Measurements from ENCODE around the gene GGNBP2. TPM values are rescaled to one million over a fixed set of nuclear protein-coding genes. Genes with fewer than 3 reads are reported as not detected.

The GGNBP2 gene
- total and polyA plus RNA-seq, 2 donors, result 55.5 to 119 TPM

DNA sequence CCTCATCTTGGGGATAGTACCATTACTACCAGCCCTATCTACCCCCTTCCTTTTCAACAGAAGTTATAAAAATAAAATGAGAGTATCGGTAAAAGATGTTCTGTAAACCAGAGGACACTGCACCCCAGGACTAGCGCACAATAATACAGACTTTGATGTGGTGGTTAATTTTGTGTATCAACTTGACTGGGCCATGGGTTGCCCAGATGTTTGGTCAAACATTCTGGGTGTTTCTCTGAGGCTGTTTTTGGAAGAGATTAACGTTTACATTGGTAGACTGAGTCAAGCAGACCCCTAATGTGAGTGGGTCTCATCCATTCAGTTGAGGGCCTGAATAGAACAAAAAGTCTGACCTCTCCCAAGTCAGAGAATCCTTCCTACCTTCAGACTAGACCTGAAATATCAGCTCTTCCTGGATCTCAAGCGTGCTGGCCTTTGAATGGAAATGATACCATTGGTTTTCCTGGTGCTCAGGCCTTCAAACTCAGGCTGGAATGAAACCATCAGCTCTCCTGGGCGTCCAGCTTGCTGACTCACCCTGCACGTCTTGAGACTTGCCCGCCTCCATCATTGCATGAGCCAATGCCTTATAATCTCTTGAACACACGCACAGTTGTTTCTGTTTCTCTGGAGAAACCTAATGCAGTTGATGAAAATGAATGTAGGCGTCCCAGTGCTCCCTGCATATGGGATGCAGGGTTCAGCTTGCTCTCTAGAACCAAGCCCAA lies 66.8 kb downstream of the GGNBP2 start:
- no peak overlapping the region for H3K27ac ChIP-seq (ENCODE audit: low read depth in 1 of 2, low read length in 1 of 2)
- H3K27me3 ChIP-seq (ENCODE audit: control insufficient read depth in 2 of 2, insufficient read depth in 1 of 2, low read length in 1 of 2), result peaks cover 0 to 30% of the 10 kb centered on the region in 2 donors
- DNase-seq (ENCODE audit: low read depth in 6 of 9, low spot score in 9 of 9), result no peak
- H3K36me3 ChIP-seq (ENCODE audit: control insufficient read depth in 2 of 2, insufficient read depth in 2 of 2, low read length in 1 of 2), result no peaks in the 10 kb centered on the region
- WGBS, result 89% methylated on average over 9 of the region's 9 CpGs
- H3K9me3 ChIP-seq (ENCODE audit: control insufficient read depth in 2 of 2, insufficient read depth in 1 of 2, low read length in 1 of 2), result no peaks in the 10 kb centered on the region
- H3K4me3 ChIP-seq (ENCODE audit: low read length in 2 of 2), result no peak overlapping the region
- no peaks in the 10 kb centered on the region for H3K4me1 ChIP-seq (ENCODE audit: control insufficient read depth in 2 of 2, insufficient read depth in 2 of 2, low read length in 2 of 2)

DNA sequence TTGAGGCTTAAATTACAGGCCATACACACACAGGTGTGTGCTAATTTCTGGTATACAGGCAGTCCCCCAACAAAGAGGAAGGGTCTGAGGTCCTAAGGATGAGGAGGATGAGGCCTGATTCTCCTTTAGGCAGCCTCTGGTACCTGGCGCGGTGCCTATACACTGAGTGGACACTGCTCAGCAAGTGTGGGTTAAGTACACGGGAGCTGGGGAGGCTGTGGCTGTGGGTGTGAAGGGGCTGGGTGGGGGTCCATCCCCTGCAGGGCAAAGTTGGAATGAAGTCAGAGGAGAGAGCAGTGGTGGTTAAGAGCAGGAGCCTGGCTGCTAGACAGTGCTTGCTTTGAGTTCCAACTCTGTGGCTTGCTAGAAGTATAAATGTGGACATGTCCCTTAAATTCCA lies 67.6 kb downstream of the GGNBP2 start:
- WGBS, result 88% methylated on average over 3 of the region's 3 CpGs
- no peaks in the 10 kb centered on the region for H3K9me3 ChIP-seq (ENCODE audit: control insufficient read depth in 2 of 2, insufficient read depth in 1 of 2, low read length in 1 of 2)

DNA sequence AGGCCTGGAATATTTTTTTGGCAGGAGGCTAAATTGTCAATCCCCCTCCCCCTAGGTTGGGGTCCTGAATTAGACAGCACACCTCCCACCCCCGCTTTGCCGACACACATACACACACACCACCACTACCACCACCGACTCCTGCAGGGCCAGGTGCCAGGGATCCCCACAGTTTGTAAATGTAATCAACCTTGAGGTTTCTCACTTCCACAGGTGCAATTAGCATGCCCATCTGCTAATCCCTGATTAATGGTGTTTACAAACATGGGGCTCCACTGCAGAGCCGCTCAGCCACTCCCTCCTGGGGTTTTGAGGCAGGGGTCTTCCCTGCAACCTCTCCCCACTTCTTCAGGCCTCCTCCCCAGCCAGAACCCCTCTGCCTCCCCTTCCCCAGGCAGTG lies 68.4 kb downstream of the GGNBP2 start:
- 85% methylated on average over 4 of the region's 4 CpGs for WGBS
- no peak for DNase-seq (ENCODE audit: low read depth in 6 of 9, low spot score in 9 of 9)
- no peaks in the 10 kb centered on the region for H3K36me3 ChIP-seq (ENCODE audit: control insufficient read depth in 2 of 2, insufficient read depth in 2 of 2, low read length in 1 of 2)
- no peak overlapping the region for H3K4me3 ChIP-seq (ENCODE audit: low read length in 2 of 2)
- H3K27me3 ChIP-seq (ENCODE audit: control insufficient read depth in 2 of 2, insufficient read depth in 1 of 2, low read length in 1 of 2), result peaks cover 0 to 33% of the 10 kb centered on the region in 2 donors
- H3K4me1 ChIP-seq (ENCODE audit: control insufficient read depth in 2 of 2, insufficient read depth in 2 of 2, low read length in 2 of 2), result no peaks in the 10 kb centered on the region
- no peak overlapping the region for H3K27ac ChIP-seq (ENCODE audit: low read depth in 1 of 2, low read length in 1 of 2)
- no peaks in the 10 kb centered on the region for H3K9me3 ChIP-seq (ENCODE audit: control insufficient read depth in 2 of 2, insufficient read depth in 1 of 2, low read length in 1 of 2)

More for the DNA sequence above, 67.6 kb downstream of the GGNBP2 start:
- Histone ChIP-seq H3K36me3 (ENCODE audit: control insufficient read depth in 2 of 2, insufficient read depth in 2 of 2, low read length in 1 of 2) (no peaks in the 10 kb centered on the region), H3K4me1 (ENCODE audit: control insufficient read depth in 2 of 2, insufficient read depth in 2 of 2, low read length in 2 of 2) (no peaks in the 10 kb centered on the region), H3K27me3 (ENCODE audit: control insufficient read depth in 2 of 2, insufficient read depth in 1 of 2, low read length in 1 of 2) (peaks cover 0 to 30% of the 10 kb centered on the region in 2 donors), H3K27ac (ENCODE audit: low read depth in 1 of 2, low read length in 1 of 2) (no peak overlapping the region), H3K4me3 (ENCODE audit: low read length in 2 of 2) (no peak overlapping the region)
- no peak for DNase-seq (ENCODE audit: low read depth in 6 of 9, low spot score in 9 of 9)

DNA sequence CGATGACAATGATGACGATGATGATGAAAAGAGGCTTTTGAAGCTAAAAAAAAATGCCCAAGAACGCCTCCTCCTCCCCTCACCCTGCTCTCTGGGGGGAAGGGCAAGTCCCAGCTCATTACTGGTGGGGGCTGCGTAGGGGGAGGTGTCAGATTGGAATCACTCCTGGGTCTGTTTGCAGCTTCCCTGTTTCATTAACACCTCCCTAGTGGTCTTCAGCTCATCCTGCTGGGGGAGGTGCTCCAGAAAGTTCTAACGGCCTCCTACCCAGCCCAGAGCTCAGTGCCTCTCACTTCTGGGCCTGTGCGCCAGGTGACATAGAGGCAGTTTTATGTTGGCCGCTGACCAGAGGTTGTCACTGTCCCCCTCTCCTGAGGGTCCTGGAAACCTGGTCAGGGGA lies 69.4 kb downstream of the GGNBP2 start:
- Histone ChIP-seq H3K27me3 (ENCODE audit: control insufficient read depth in 2 of 2, insufficient read depth in 1 of 2, low read length in 1 of 2) (peaks cover 0 to 33% of the 10 kb centered on the region in 2 donors), H3K4me3 (ENCODE audit: low read length in 2 of 2) (no peak overlapping the region), H3K9me3 (ENCODE audit: control insufficient read depth in 2 of 2, insufficient read depth in 1 of 2, low read length in 1 of 2) (no peaks in the 10 kb centered on the region), H3K4me1 (ENCODE audit: control insufficient read depth in 2 of 2, insufficient read depth in 2 of 2, low read length in 2 of 2) (no peaks in the 10 kb centered on the region), H3K27ac (ENCODE audit: low read depth in 1 of 2, low read length in 1 of 2) (no peak overlapping the region), H3K36me3 (ENCODE audit: control insufficient read depth in 2 of 2, insufficient read depth in 2 of 2, low read length in 1 of 2) (no peaks in the 10 kb centered on the region)
- DNase-seq (ENCODE audit: low read depth in 6 of 9, low spot score in 9 of 9), result no peak
- WGBS, result 86% methylated on average over 7 of the region's 7 CpGs

DNA sequence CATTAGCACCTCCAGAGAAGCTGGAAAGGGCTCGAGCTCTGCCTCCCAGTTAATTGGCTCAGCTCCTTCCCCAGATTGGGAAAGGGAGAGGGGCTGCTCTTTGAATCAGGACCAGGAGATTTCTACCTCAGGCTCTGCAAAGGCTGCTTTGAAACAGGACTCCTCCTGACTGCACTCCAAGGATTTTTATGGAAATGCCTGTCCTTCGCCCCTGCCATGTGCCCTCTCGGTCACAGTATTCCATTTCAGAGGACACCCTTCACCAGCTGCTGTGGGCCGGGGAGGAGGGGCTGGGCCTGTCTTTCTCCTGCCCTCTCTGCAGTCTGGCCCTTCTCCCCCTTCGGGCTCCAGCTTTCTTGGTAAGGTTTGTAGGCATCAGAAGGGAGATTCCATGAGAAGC lies 70.2 kb downstream of the GGNBP2 start:
- WGBS, result 78% methylated on average over 5 of the region's 5 CpGs
- H3K9me3 ChIP-seq (ENCODE audit: control insufficient read depth in 2 of 2, insufficient read depth in 1 of 2, low read length in 1 of 2), result no peaks in the 10 kb centered on the region
- H3K4me1 ChIP-seq (ENCODE audit: control insufficient read depth in 2 of 2, insufficient read depth in 2 of 2, low read length in 2 of 2), result no peaks in the 10 kb centered on the region
- no peak overlapping the region for H3K27ac ChIP-seq (ENCODE audit: low read depth in 1 of 2, low read length in 1 of 2)
- no peak for DNase-seq (ENCODE audit: low read depth in 6 of 9, low spot score in 9 of 9)
- no peaks in the 10 kb centered on the region for H3K36me3 ChIP-seq (ENCODE audit: control insufficient read depth in 2 of 2, insufficient read depth in 2 of 2, low read length in 1 of 2)
- H3K4me3 ChIP-seq (ENCODE audit: low read length in 2 of 2), result no peak overlapping the region
- peaks cover 0 to 33% of the 10 kb centered on the region in 2 donors for H3K27me3 ChIP-seq (ENCODE audit: control insufficient read depth in 2 of 2, insufficient read depth in 1 of 2, low read length in 1 of 2)

DNA sequence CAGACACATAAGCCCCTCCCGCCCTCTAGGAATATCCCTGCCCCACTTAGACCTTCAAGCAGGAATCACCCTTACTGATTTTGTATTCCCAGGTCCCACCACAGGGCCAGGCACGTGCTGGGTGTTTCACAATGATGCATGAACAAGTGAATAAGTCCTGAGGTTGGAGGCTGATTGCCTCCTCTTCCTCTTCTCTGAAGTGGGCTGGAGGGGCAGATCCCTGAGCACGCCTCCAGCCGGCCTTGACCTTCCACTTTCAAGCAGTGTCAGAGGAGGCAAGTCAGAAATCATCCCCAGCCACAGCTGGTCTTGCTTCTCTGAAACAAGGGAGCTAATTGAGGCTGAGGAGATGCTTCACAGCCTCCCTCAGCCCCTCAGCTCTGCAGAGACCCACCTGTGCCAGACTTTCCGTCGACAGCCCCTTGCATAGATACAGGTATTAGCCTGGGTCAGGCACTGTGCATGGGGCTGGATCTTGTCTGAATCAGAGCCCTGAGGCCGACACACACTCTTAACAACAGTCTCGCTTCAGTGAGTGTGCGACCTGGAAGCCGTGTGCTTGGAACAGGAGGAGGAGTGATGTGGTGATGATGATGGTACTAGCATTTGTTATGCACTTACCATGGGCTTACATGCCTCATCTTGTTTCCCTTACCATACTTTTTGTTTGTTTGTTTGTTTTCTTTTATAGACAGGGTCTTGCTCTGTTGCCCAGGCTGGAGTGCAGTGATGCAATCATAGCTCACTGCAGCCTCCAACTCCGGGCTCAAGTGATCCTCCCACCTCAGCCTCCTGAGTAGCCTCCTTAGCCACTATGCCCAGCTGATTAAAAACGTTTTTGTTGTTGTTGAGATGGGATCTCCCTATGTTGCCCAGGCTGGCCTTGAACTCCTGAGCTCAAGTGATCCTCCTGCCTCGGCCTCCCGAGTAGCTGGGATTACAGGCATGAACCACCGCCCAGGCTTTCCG lies 71.6 kb downstream of the GGNBP2 start:
- H3K27me3 ChIP-seq (ENCODE audit: control insufficient read depth in 2 of 2, insufficient read depth in 1 of 2, low read length in 1 of 2), result peaks cover 0 to 33% of the 10 kb centered on the region in 2 donors
- no peaks in the 10 kb centered on the region for H3K9me3 ChIP-seq (ENCODE audit: control insufficient read depth in 2 of 2, insufficient read depth in 1 of 2, low read length in 1 of 2)
- H3K4me3 ChIP-seq (ENCODE audit: low read length in 2 of 2), result no peak overlapping the region
- H3K4me1 ChIP-seq (ENCODE audit: control insufficient read depth in 2 of 2, insufficient read depth in 2 of 2, low read length in 2 of 2), result no peaks in the 10 kb centered on the region
- H3K36me3 ChIP-seq (ENCODE audit: control insufficient read depth in 2 of 2, insufficient read depth in 2 of 2, low read length in 1 of 2), result no peaks in the 10 kb centered on the region
- no peak for DNase-seq (ENCODE audit: low read depth in 6 of 9, low spot score in 9 of 9)
- no peak overlapping the region for H3K27ac ChIP-seq (ENCODE audit: low read depth in 1 of 2, low read length in 1 of 2)
- 92% methylated on average over 16 of the region's 16 CpGs for WGBS

DNA sequence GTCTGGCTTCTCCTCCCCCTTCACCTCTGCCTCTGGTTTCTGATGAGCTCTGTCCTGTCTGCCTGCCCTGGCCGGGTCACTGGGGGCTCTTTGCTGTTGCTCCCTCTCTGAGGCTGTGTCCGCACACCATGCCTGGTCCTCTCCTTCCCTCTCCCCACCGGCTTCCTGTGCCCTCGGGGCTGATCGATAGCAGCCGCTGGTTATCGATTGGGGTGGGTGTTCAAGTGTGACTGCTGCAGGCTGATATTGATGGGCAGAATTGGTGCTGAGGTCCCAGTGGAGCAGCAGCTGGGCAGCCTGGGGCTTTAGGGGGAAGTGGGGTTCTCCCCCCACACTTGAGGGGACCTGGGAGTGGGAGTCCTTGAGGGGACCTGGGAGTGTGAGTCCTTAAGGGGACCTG lies 73.1 kb downstream of the GGNBP2 start:
- H3K4me1 ChIP-seq (ENCODE audit: control insufficient read depth in 2 of 2, insufficient read depth in 2 of 2, low read length in 2 of 2), result no peaks in the 10 kb centered on the region
- H3K9me3 ChIP-seq (ENCODE audit: control insufficient read depth in 2 of 2, insufficient read depth in 1 of 2, low read length in 1 of 2), result no peaks in the 10 kb centered on the region
- 95% methylated on average over 7 of the region's 7 CpGs for WGBS
- no peaks in the 10 kb centered on the region for H3K36me3 ChIP-seq (ENCODE audit: control insufficient read depth in 2 of 2, insufficient read depth in 2 of 2, low read length in 1 of 2)
- H3K27ac ChIP-seq (ENCODE audit: low read depth in 1 of 2, low read length in 1 of 2), result no peak overlapping the region
- peaks cover 0 to 28% of the 10 kb centered on the region in 2 donors for H3K27me3 ChIP-seq (ENCODE audit: control insufficient read depth in 2 of 2, insufficient read depth in 1 of 2, low read length in 1 of 2)
- no peak for DNase-seq (ENCODE audit: low read depth in 6 of 9, low spot score in 9 of 9)
- H3K4me3 ChIP-seq (ENCODE audit: low read length in 2 of 2), result no peak overlapping the region

DNA sequence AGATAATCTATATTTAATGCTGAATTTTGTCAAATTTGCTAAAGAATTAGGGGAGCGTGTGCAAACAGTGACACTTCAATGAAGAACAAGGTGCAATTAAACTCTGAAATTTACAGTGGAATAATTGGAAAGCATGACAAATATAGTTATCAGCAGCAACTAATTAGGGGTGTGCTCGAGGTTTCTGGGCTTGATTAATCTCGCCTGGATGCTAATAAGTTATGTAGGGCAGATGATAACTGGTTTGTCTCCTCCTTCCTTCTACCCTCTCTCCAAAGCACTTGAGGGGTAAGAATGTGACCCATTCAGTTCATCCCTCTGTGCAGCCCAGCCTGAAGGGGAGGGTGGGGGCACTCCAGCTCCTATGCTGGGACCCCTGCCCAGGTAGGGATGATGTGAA lies 78.6 kb downstream of the GGNBP2 start:
- Histone ChIP-seq H3K4me1 (ENCODE audit: control insufficient read depth in 2 of 2, insufficient read depth in 2 of 2, low read length in 2 of 2) (no peaks in the 10 kb centered on the region), H3K27ac (ENCODE audit: low read depth in 1 of 2, low read length in 1 of 2) (no peak overlapping the region), H3K27me3 (ENCODE audit: control insufficient read depth in 2 of 2, insufficient read depth in 1 of 2, low read length in 1 of 2) (no peaks in the 10 kb centered on the region), H3K36me3 (ENCODE audit: control insufficient read depth in 2 of 2, insufficient read depth in 2 of 2, low read length in 1 of 2) (no peaks in the 10 kb centered on the region), H3K4me3 (ENCODE audit: low read length in 2 of 2) (no peak overlapping the region), H3K9me3 (ENCODE audit: control insufficient read depth in 2 of 2, insufficient read depth in 1 of 2, low read length in 1 of 2) (no peaks in the 10 kb centered on the region)
- 95% methylated on average over 3 of the region's 3 CpGs for WGBS
- no peak for DNase-seq (ENCODE audit: low read depth in 6 of 9, low spot score in 9 of 9)

DNA sequence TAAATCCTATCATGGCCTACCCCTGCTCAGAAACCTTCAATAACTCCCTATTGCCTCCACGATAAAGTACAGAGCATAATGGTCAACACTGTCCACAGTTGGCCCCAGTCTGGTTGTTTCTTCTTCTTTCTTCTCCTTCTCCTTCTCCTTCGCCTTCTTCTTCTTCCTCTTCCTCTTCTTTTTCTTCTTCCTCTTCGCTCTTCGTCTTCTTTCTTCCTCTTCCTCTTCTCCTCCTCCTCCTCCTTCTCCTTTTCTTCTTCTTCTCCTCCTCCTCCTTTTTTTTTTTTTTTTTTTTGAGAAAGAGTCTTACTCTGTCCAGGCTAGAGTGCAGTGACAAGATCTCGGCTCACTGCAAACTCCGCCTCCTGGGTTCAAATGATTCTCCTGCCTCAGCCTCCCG lies 80.5 kb downstream of the GGNBP2 start:
- WGBS, result 87% methylated on average over 7 of the region's 7 CpGs
- Histone ChIP-seq H3K36me3 (ENCODE audit: control insufficient read depth in 2 of 2, insufficient read depth in 2 of 2, low read length in 1 of 2) (no peaks in the 10 kb centered on the region), H3K27me3 (ENCODE audit: control insufficient read depth in 2 of 2, insufficient read depth in 1 of 2, low read length in 1 of 2) (peaks cover 0 to 3% of the 10 kb centered on the region in 2 donors), H3K4me1 (ENCODE audit: control insufficient read depth in 2 of 2, insufficient read depth in 2 of 2, low read length in 2 of 2) (no peaks in the 10 kb centered on the region), H3K9me3 (ENCODE audit: control insufficient read depth in 2 of 2, insufficient read depth in 1 of 2, low read length in 1 of 2) (no peaks in the 10 kb centered on the region), H3K4me3 (ENCODE audit: low read length in 2 of 2) (no peak overlapping the region), H3K27ac (ENCODE audit: low read depth in 1 of 2, low read length in 1 of 2) (no peak overlapping the region)
- DNase-seq (ENCODE audit: low read depth in 6 of 9, low spot score in 9 of 9), result no peak
